GM12874 (cell line): ENCODE results near the gene CC2D2B.

Experiments used
- TF ChIP-seq, protein P1 (sequence below): IDR thresholded peaks from 2 replicates; pipeline ENCODE4 v1.5.1; 2011; ENCODE audit warnings: low read depth, mild to moderate bottlenecking, control low read depth, low read length, moderate library complexity; ENCODE audit not compliant: insufficient read depth

CC2D2B gene

DNA sequence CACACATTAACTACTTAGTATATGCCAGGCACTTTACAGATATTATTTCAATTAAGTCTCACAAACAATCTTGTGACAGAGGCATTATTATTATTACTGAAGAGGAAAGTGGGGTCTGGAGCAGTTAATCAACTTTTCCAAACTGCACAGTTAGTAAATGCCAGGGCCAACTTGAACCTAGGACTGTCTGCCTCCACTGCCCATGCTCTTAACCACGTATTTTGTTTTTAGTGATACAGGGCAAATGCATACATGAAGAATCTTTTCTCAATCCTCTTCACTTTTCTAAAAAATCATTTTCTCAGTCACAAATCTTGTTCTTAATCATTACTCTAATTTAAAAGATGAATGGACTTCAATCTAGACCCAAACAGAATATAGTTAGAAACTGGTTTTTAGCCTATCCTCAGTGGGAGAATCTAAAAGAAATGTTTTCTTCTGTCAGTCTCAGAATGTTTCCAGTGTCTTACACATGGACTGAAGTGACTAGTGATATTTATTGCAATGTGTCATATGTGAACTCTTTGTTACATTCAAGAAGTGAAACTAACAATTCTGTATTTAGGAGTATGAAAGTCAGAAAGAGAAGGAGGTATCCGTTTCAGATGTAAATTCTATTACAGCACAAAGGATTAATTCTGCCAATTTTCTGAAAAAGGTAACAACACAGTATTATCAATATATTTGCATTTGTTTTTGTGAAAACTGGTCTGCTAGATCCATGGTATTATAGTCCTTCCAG lies 80.1 kb downstream of the CC2D2B start:
- TF ChIP-seq, protein P1, sequence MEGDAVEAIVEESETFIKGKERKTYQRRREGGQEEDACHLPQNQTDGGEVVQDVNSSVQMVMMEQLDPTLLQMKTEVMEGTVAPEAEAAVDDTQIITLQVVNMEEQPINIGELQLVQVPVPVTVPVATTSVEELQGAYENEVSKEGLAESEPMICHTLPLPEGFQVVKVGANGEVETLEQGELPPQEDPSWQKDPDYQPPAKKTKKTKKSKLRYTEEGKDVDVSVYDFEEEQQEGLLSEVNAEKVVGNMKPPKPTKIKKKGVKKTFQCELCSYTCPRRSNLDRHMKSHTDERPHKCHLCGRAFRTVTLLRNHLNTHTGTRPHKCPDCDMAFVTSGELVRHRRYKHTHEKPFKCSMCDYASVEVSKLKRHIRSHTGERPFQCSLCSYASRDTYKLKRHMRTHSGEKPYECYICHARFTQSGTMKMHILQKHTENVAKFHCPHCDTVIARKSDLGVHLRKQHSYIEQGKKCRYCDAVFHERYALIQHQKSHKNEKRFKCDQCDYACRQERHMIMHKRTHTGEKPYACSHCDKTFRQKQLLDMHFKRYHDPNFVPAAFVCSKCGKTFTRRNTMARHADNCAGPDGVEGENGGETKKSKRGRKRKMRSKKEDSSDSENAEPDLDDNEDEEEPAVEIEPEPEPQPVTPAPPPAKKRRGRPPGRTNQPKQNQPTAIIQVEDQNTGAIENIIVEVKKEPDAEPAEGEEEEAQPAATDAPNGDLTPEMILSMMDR, result no peak

DNA sequence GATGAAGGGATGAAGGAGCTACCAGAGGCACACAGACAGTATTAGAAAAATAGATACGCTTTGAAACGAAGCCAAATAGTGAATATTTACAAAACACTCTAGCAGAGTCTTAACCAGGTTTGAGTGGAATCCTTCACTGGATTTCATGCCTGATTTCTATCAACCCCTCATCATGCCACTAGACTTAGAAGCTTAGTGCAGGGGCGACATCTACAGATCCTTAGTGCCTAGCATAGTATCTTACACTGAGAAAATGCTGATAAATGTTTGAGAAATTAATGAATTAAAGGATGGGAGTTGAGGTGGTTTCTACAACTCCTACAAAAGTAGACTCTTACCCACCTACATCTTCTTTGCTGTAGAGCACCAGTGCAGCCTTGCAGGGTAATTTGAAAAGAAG lies 80.9 kb downstream of the CC2D2B start:
- TF ChIP-seq, protein P1, result peak; percentile 4; the same call in 1 of the 2 replicates

DNA sequence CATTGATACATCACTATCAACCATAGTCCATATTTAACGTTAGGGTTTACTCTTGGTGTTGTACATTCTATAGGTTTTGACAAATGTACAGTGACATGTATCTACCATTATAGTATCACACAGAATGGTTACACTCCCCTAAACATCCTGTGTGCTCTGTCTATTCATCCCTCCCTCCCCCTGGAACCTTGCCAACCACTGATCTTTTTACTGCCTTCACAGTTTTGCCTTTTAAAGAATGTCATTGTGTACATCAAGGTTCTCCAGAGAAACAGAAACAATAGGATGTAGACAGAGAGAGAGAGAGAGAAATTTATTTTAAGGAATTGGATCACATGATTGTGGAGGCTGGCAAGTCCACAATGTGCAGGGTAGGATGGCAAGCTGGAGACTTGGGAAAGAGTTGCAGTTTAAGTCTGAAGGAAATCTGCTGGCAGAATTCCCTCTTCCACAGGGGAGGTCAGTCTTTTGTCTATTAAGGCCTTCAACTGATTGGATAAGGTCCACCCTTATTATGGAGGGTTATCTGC lies 90.5 kb downstream of the CC2D2B start:
- TF ChIP-seq, protein P1, result no peak

DNA sequence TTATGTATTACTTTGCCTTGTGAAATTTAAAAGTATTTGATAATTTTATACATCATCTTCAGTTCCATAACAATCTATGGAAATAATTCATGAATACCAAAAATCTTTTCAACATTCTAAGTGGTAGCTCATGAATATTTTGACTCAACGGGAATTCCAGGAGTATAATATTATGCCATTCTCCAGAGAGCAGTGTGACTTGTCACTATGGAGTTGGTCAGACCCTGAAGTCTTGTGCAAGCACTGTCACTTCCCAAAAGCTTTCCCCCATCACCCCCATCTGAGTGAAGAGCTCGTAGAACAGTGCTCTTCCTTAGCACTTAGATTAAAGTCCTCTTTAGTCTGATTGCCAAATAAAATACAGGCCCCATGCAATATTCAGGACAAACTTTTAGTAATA lies 106.2 kb downstream of the CC2D2B start:
- TF ChIP-seq, protein P1, result no peak

DNA sequence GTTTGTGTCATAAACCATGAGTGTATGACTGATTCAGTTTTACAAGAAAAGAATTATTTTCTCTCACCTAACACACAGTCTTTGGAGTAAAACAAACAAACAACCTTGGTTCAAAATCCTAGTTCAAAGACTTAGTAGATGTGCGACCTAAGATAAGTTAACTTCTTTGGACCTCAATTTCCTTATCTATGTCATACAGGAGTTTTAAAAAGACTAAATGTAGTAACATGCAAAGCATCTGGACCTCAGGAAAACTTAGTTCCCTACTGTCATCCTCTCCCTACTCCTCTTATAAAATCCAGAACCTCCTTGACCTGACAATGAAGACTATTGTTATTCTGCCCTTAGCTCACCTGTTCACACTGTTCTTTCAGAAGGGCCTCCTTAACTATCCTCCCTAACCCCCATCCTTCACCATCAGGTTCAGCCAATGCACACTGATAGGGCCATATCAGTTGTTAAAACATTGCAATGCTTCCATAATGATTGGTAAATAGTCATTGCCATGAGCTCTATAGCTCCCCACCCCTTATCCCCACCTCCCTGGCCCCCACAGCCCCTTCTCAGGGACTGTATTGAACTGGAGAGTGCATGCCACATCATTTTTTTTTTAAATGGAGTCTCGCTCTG lies 106.8 kb downstream of the CC2D2B start:
- TF ChIP-seq, protein P1, result no peak

DNA sequence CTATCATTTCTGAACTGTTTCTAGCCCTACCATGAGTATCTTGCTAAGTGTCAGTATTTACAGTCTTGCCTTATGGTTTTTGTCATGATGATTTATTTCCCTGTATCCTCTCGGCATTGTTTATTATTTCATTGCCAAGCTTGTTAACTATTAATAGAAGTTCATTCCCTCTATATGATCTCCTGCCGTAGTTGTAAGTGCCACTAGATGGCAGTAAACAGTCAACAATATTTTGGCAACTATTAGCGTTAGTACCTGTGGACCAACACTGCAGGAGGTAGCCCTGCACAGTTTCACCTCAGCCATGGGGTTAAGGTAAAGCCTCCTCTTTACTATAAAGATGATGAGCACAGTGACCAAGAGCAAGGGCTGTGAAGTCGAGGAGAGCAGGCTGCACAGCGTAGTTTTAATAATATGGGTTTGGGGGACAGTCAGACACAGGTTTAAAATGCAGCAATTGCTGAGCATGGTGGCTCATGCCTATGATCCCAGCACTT lies 109.5 kb downstream of the CC2D2B start:
- TF ChIP-seq, protein P1, result peak; percentile 65

DNA sequence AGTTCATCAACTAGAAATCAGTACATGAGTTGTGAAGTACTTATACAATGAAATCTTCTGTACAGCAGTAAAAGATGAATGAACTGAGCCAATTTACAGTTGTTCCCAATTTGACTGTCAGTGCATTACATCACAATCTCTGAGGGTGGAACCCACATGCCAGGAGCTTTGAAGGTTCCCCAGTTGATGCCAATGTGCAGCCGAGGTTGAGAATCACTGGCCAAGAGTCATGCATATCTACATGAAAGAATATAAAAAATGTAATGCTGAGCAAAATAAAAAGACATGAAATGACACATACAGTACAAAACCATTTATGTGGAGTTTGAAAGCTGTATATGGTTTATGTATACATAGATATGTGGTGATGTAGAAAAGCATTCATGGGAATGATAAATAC lies 113.6 kb downstream of the CC2D2B start:
- TF ChIP-seq, protein P1, result no peak
